Ishikawa (cell line): ENCODE data around the gene TNS1.

Experiments
- CEBPB ChIP-seq: IDR thresholded peaks from 2 replicates; pipeline ENCODE4 v1.6.1; 2012
- CREB1 ChIP-seq: IDR thresholded peaks from 2 replicates; pipeline ENCODE4 v1.6.1; 2012; ENCODE audit warnings: low read depth
- EGR1 ChIP-seq: IDR thresholded peaks from 2 replicates; pipeline ENCODE4 v1.6.1; 2012
- EP300 ChIP-seq: IDR thresholded peaks from 2 replicates; pipeline ENCODE4 v1.6.1; 2012; ENCODE audit warnings: borderline replicate concordance
- FOXM1 ChIP-seq: IDR thresholded peaks from 2 replicates; pipeline ENCODE4 v1.6.1; 2012; ENCODE audit warnings: low read depth, borderline replicate concordance
- NFIC ChIP-seq: IDR thresholded peaks from 2 replicates; pipeline ENCODE4 v1.6.1; 2012
- RAD21 ChIP-seq: IDR thresholded peaks from 2 replicates; pipeline ENCODE4 v1.6.1; 2012; ENCODE audit warnings: low read depth
- TAF1 ChIP-seq: IDR thresholded peaks from 2 replicates; pipeline ENCODE4 v1.6.1; 2012; ENCODE audit warnings: low read depth, mild to moderate bottlenecking
- TCF12 ChIP-seq: IDR thresholded peaks from 2 replicates; pipeline ENCODE4 v1.6.1; 2012; ENCODE audit warnings: low read depth
- TEAD4 ChIP-seq: IDR thresholded peaks from 2 replicates; pipeline ENCODE4 v1.6.1; 2012
- USF1 ChIP-seq: IDR thresholded peaks from 2 replicates; pipeline ENCODE4 v1.6.1; 2012
- YY1 ChIP-seq: IDR thresholded peaks from 2 replicates; pipeline ENCODE4 v1.6.1; 2012; ENCODE audit warnings: low read depth
- ZBTB7A ChIP-seq: IDR thresholded peaks from 2 replicates; pipeline ENCODE4 v1.6.1; 2012; ENCODE audit warnings: low read depth
- TF ChIP-seq, protein P1 (sequence below): IDR thresholded peaks from 2 replicates; pipeline ENCODE4 v1.6.1; 2012; ENCODE audit warnings: low read depth, mild to moderate bottlenecking
- TF ChIP-seq, protein P2 (sequence below): IDR thresholded peaks from 2 replicates; pipeline ENCODE4 v1.6.1; 2012

TNS1 gene

DNA sequence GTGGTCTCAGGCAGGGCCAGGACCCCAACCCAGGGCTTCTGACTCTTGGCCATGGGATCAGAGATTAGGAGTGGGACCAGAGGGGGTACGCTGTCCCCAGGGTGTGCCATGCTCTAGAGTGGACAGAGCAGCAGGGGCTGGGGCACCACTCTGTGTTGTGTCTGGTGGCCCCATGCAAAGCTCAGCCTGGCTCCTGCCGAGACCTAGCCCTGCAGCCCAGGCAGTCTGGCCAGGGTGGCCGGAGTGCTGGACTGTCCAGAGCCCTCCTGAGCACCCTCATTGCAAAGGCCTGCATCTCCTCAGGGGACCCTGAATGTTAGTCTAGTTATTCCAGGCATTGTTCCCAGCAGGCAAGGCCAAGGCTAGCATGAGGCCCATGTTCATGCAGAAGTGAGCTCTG lies 162.3 kb downstream of the TNS1 start:
- TF ChIP-seq CEBPB (no peak), TAF1 (no peak), FOXM1 (no peak), TEAD4 (no peak), TCF12 (no peak), USF1 (no peak), CREB1 (no peak), YY1 (no peak), EP300 (no peak), NFIC (no peak), ZBTB7A (no peak), EGR1 (no peak), RAD21 (no peak)
- TF ChIP-seq, protein P1, sequence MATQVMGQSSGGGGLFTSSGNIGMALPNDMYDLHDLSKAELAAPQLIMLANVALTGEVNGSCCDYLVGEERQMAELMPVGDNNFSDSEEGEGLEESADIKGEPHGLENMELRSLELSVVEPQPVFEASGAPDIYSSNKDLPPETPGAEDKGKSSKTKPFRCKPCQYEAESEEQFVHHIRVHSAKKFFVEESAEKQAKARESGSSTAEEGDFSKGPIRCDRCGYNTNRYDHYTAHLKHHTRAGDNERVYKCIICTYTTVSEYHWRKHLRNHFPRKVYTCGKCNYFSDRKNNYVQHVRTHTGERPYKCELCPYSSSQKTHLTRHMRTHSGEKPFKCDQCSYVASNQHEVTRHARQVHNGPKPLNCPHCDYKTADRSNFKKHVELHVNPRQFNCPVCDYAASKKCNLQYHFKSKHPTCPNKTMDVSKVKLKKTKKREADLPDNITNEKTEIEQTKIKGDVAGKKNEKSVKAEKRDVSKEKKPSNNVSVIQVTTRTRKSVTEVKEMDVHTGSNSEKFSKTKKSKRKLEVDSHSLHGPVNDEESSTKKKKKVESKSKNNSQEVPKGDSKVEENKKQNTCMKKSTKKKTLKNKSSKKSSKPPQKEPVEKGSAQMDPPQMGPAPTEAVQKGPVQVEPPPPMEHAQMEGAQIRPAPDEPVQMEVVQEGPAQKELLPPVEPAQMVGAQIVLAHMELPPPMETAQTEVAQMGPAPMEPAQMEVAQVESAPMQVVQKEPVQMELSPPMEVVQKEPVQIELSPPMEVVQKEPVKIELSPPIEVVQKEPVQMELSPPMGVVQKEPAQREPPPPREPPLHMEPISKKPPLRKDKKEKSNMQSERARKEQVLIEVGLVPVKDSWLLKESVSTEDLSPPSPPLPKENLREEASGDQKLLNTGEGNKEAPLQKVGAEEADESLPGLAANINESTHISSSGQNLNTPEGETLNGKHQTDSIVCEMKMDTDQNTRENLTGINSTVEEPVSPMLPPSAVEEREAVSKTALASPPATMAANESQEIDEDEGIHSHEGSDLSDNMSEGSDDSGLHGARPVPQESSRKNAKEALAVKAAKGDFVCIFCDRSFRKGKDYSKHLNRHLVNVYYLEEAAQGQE = no peak
- TF ChIP-seq, protein P2, sequence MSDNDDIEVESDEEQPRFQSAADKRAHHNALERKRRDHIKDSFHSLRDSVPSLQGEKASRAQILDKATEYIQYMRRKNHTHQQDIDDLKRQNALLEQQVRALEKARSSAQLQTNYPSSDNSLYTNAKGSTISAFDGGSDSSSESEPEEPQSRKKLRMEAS = no peak

DNA sequence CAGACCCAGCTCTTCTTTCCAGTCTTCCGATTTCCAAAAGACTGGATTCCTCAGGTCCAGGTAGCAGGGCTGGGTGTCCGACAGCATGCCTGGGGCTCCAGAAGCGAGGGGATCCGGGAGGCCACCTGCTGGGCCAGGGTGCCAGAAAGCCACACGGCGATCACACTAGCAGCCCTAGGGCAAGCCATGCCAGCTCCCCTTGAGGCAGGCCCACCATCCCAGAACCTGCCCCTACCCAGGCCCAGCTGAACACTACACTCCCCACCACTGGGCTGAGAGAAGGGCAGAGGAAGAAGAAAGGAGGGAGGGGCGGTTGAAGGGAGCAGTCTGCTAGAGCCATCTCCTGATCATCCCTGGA lies 163.1 kb downstream of the TNS1 start:
- no peak for TF ChIP-seq EGR1
- TF ChIP-seq TCF12 = no peak
- no peak for TF ChIP-seq TAF1
- no peak for TF ChIP-seq FOXM1
- TF ChIP-seq, protein P2 = no peak
- no peak for TF ChIP-seq RAD21
- TF ChIP-seq, protein P1 = no peak
- TF ChIP-seq CEBPB = no peak
- TF ChIP-seq TEAD4 = no peak
- no peak for TF ChIP-seq ZBTB7A

DNA sequence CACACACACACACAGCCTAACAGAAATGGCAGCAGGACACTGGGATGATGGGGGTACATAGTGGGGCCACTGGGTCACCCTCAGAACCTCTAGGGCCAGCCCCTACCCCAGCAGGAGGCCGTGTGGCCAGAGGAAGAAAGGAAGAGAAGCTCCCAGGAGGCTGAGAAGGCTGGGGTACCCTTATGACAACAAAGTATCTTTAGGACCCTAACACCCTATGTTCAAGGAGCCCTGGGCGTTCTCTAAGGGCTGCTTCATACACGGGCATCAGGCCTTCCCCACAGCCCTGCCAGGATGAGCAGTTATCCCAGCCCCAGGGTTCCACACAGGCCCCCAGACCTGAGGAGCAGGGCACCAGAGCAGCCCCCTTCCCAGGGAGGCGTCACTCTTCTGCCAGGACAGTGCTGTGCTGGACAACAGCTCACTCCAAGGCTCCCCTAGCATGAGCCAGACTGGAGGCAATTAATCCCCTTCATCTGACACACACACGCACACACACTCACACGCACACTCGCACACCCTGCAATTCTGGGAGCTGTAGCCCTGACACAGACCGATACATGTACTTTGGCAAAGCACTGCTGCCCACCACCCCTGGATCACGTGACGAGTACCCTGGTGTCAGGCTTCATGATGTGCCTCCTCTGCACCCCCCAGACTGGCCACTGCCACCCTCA lies 163.6 kb downstream of the TNS1 start:
- TF ChIP-seq YY1 (no peak), CEBPB (no peak), TCF12 (no peak), TEAD4 (no peak), ZBTB7A (no peak), USF1 (no peak), EP300 (no peak), NFIC (no peak), RAD21 (no peak), EGR1 (no peak)
- TF ChIP-seq, protein P2 = no peak

GRCh38 chr2:217838409-217838831 lies 164.4 kb downstream of the TNS1 start:
- TF ChIP-seq ZBTB7A (no peak), FOXM1 (no peak), CEBPB (no peak), EP300 (no peak), YY1 (no peak), CREB1 (no peak), TEAD4 (no peak), RAD21 (no peak), TCF12 (no peak), TAF1 (no peak), USF1 (no peak), NFIC (no peak), EGR1 (no peak)
- TF ChIP-seq, protein P2 = no peak
- TF ChIP-seq, protein P1 = no peak
